ENCODE measurements around the gene GLIPR1L1.

The GLIPR1L1 gene

GRCh38 chr12:75346215-75346614 is 11.7 kb downstream of the GLIPR1L1 start:
- in situ Hi-C loops (cut with MboI; ENCODE audit: low sequenced_read_pairs), result loop anchor here (25.0 kb wide), 1 partner anchor 691 kb away; the partner anchor contains the start of gene PHLDA1

GRCh38 chr12:75349946-75350345 is 15.5 kb downstream of the GLIPR1L1 start:
- in situ Hi-C loops (cut with MboI; ENCODE audit: low sequenced_read_pairs), result loop anchor here (25.0 kb wide), 1 partner anchor 687 kb away; the partner anchor contains the start of gene PHLDA1

GRCh38 chr12:75350413-75350812 is 15.9 kb downstream of the GLIPR1L1 start:
- in situ Hi-C loops (cut with MboI; ENCODE audit: low sequenced_read_pairs), result no loop called here

GRCh38 chr12:75354011-75354410 is 19.5 kb downstream of the GLIPR1L1 start:
- in situ Hi-C loops (cut with MboI; ENCODE audit: low sequenced_read_pairs), result no loop called here

- in situ Hi-C loops (cut with MboI; ENCODE audit: low sequenced_read_pairs), result no loop called here
Observed at GRCh38 chr12:75360920-75361319, 26.4 kb downstream of the GLIPR1L1 start.

- in situ Hi-C loops (cut with MboI; ENCODE audit: low sequenced_read_pairs), result no loop called here
Observed at GRCh38 chr12:75361408-75361807, 26.9 kb downstream of the GLIPR1L1 start.

GRCh38 chr12:75364919-75365318 is 30.4 kb downstream of the GLIPR1L1 start:
- in situ Hi-C loops (cut with MboI; ENCODE audit: low sequenced_read_pairs), result no loop called here

GRCh38 chr12:75366629-75367028 is 32.2 kb downstream of the GLIPR1L1 start:
- in situ Hi-C loops (cut with MboI; ENCODE audit: low sequenced_read_pairs), result no loop called here

- in situ Hi-C loops (cut with MboI; ENCODE audit: low sequenced_read_pairs), result no loop called here
Observed at GRCh38 chr12:75374971-75375370, 40.5 kb downstream of the GLIPR1L1 start.

GRCh38 chr12:75378354-75378753 is 43.9 kb downstream of the GLIPR1L1 start:
- in situ Hi-C loops (cut with MboI; ENCODE audit: low sequenced_read_pairs), result no loop called here

GRCh38 chr12:75389061-75389460 is 54.6 kb downstream of the GLIPR1L1 start:
- in situ Hi-C loops (cut with MboI; ENCODE audit: low sequenced_read_pairs), result no loop called here

GRCh38 chr12:75389706-75390105 is 55.2 kb downstream of the GLIPR1L1 start:
- in situ Hi-C loops (cut with MboI; ENCODE audit: low sequenced_read_pairs), result no loop called here

GRCh38 chr12:75390156-75390898 is 55.9 kb downstream of the GLIPR1L1 start:
- in situ Hi-C loops (cut with MboI; ENCODE audit: low sequenced_read_pairs), result no loop called here

- in situ Hi-C loops (cut with MboI; ENCODE audit: low sequenced_read_pairs), result no loop called here
Observed at GRCh38 chr12:75390899-75391538, 56.5 kb downstream of the GLIPR1L1 start, which contains the start of gene GLIPR1L2. GLIPR1L2 (plus strand) TSS chr12:75391089; CDS start chr12:75391117, 28 bp downstream.

- in situ Hi-C loops (cut with MboI; ENCODE audit: low sequenced_read_pairs), result no loop called here
Observed at GRCh38 chr12:75404231-75404630, 69.8 kb downstream of the GLIPR1L1 start.

- in situ Hi-C loops (cut with MboI; ENCODE audit: low sequenced_read_pairs), result no loop called here
Observed at GRCh38 chr12:75407683-75408082, 73.2 kb downstream of the GLIPR1L1 start.

- in situ Hi-C loops (cut with MboI; ENCODE audit: low sequenced_read_pairs), result no loop called here
Observed at GRCh38 chr12:75409830-75410229, 75.4 kb downstream of the GLIPR1L1 start.

GRCh38 chr12:75414671-75415070 is 80.2 kb downstream of the GLIPR1L1 start:
- in situ Hi-C loops (cut with MboI; ENCODE audit: low sequenced_read_pairs), result no loop called here

GRCh38 chr12:75419841-75420240 is 85.4 kb downstream of the GLIPR1L1 start:
- in situ Hi-C loops (cut with MboI; ENCODE audit: low sequenced_read_pairs), result no loop called here

Data from HL-60/S4 treated with retinoic acid at 250 ng/mL for 4 days and 3 days (cell line).